Thyroid gland (tissue), 4 donors: Measurements from ENCODE around the gene MYH4. TPM values are rescaled to one million over a fixed set of nuclear protein-coding genes. Genes with fewer than 3 reads are reported as not detected.

ENCODE experiments used
- DNase-seq, 2 donors: peaks; one replicate each; pipeline ENCODE4 v3.0.0-alpha.2; 2019
- H3K27ac ChIP-seq, 3 donors: fragments of 200-600 bp; sonication (generic); 1 replicate in 2 of 3; 2 replicates in 1 of 3; pipeline ENCODE4 v1.5.1; 2016 to 2019; ENCODE audit warnings: mild to moderate bottlenecking in 1 of 3, moderate library complexity in 1 of 3
- H3K27me3 ChIP-seq: fragments of 200-600 bp; sonication (generic); one replicate; pipeline ENCODE4 v1.5.1; 2019
- H3K36me3 ChIP-seq, 2 donors: fragments of 200-600 bp; sonication (generic); one replicate each; pipeline ENCODE4 v1.5.1; 2016 to 2019
- H3K4me1 ChIP-seq, 2 donors: fragments of 200-600 bp; sonication (generic); one replicate each; pipeline ENCODE4 v1.5.1; 2017 to 2019
- H3K4me3 ChIP-seq, 3 donors: fragments of 200-600 bp; sonication (generic); replicated peaks in 1 of 3; 1 replicate in 2 of 3; 2 replicates in 1 of 3; pipeline ENCODE4 v1.5.1; 2016; ENCODE audit warnings: mild to moderate bottlenecking in 1 of 3
- H3K9me3 ChIP-seq: fragments of 200-600 bp; sonication (generic); one replicate; pipeline ENCODE4 v1.5.1; 2017
- CTCF ChIP-seq, 6 experiments: fragments of 200-600 bp in 3 of 6; fragments of 450-650 bp in 3 of 6; sonication (generic) in 3 of 6; IDR thresholded peaks; one replicate each; pipeline ENCODE4 v1.5.1; 2016 to 2019; ENCODE audit warnings: antibody characterized with exemption in 6 of 6, mild to moderate bottlenecking in 2 of 6, inconsistent platforms in 1 of 6, moderate library complexity in 1 of 6
- POLR2A ChIP-seq, 2 donors: fragments of 450-650 bp; IDR thresholded peaks; one replicate each; pipeline ENCODE4 v1.6.1; 2017; ENCODE audit warnings: antibody characterized with exemption in 2 of 2, mild to moderate bottlenecking in 2 of 2, moderate library complexity in 1 of 2
- WGBS, 2 donors: methylation state at CpG; one replicate each; pipeline ENCODE4 v1.1.5; 2017; 5-methylcytosine and 5-hydroxymethylcytosine counted together
- intact Hi-C: fragments of 100-400 bp; cut with DNase I; formaldehyde crosslinking; loops from one replicate; pipeline ENCODE4 v1.15.1; 2023
- total RNA-seq, 4 donors: library from RNA; depleted of rRNA; stranded (reverse); fragments of >200 nt; gene quantifications; one replicate each; pipeline ENCODE4 v1.2.3, GENCODE V29; 2016

Gene MYH4
- total RNA-seq, 4 donors from 2014 or later, result not detected

- Histone ChIP-seq H3K36me3 (no peaks in the 10 kb centered on the region), H3K27me3 (no peaks in the 10 kb centered on the region), H3K4me1 (no peaks in the 10 kb centered on the region), H3K9me3 (no peaks in the 10 kb centered on the region), H3K27ac (no peak overlapping the region), H3K4me3 (no peak overlapping the region)
- DNase-seq, result no peak
- intact Hi-C loops, result no loop called here
- 82 to 87% methylated on average over 4 of the region's 4 CpGs for WGBS, 2 donors
- TF ChIP-seq POLR2A (IDR thresholded peaks at IDR 0.05) (no peak), CTCF (IDR thresholded peaks at IDR 0.05) (no peak)
These were observed 5.2 kb upstream of the MYH4 start for GRCh38 chr17:10474536-10474935.

- TF ChIP-seq POLR2A (IDR thresholded peaks at IDR 0.05) (no peak), CTCF (IDR thresholded peaks at IDR 0.05) (no peak)
- intact Hi-C loops, result no loop called here
- Histone ChIP-seq H3K4me1 (no peaks in the 10 kb centered on the region), H3K4me3 (no peak overlapping the region), H3K27me3 (no peaks in the 10 kb centered on the region), H3K27ac (no peak overlapping the region), H3K36me3 (no peaks in the 10 kb centered on the region), H3K9me3 (no peaks in the 10 kb centered on the region)
- 92 to 100% methylated on average over 1 of the region's 1 CpG for WGBS, 2 donors
- DNase-seq, result no peak
These were observed 2.5 kb upstream of the MYH4 start for GRCh38 chr17:10471858-10472257.

GRCh38 chr17:10463402-10463801, 6.0 kb downstream of the MYH4 start:
- 62 to 65% methylated on average over 4 of the region's 4 CpGs for WGBS, 2 donors
- Histone ChIP-seq H3K27ac (no peak overlapping the region), H3K27me3 (no peaks in the 10 kb centered on the region), H3K36me3 (no peaks in the 10 kb centered on the region), H3K4me1 (no peaks in the 10 kb centered on the region), H3K9me3 (no peaks in the 10 kb centered on the region), H3K4me3 (no peak overlapping the region)
- intact Hi-C loops, result no loop called here
- TF ChIP-seq CTCF (IDR thresholded peaks at IDR 0.05) (no peak), POLR2A (IDR thresholded peaks at IDR 0.05) (no peak)
- DNase-seq, result no peak

GRCh38 chr17:10460062-10460461, 9.3 kb downstream of the MYH4 start:
- no peak for DNase-seq
- Histone ChIP-seq H3K27ac (no peak overlapping the region), H3K4me3 (no peak overlapping the region), H3K27me3 (no peaks in the 10 kb centered on the region), H3K9me3 (no peaks in the 10 kb centered on the region), H3K36me3 (no peaks in the 10 kb centered on the region), H3K4me1 (no peaks in the 10 kb centered on the region)
- TF ChIP-seq CTCF (IDR thresholded peaks at IDR 0.05) (no peak), POLR2A (IDR thresholded peaks at IDR 0.05) (no peak)
- WGBS, 2 donors, result 82% methylated on average over 4 of the region's 4 CpGs
- intact Hi-C loops, result no loop called here

GRCh38 chr17:10458701-10459100, 10.7 kb downstream of the MYH4 start:
- H3K27me3 ChIP-seq, result no peaks in the 10 kb centered on the region
- no peak for TF ChIP-seq POLR2A (IDR thresholded peaks at IDR 0.05)
- TF ChIP-seq CTCF (IDR thresholded peaks at IDR 0.05), result no peak
- no peaks in the 10 kb centered on the region for H3K9me3 ChIP-seq
- no peak overlapping the region for H3K4me3 ChIP-seq
- 52 to 55% methylated on average over 3 of the region's 3 CpGs for WGBS, 2 donors
- DNase-seq, result no peak
- H3K4me1 ChIP-seq, result no peaks in the 10 kb centered on the region
- no peak overlapping the region for H3K27ac ChIP-seq
- H3K36me3 ChIP-seq, result no peaks in the 10 kb centered on the region
- intact Hi-C loops, result no loop called here
